ENCODE data around the gene VEZF1.
A peak's percentile ranks its signal among the peaks of the same experiment; 100 is the strongest.
"Not testable (repeated sequence)": the region's sequence is repeated elsewhere in the genome, so short reads cannot be mapped to it uniquely, and the experiment has no call there.

Gene VEZF1

GRCh38 chr17:57974053-57974824 is 13.8 kb downstream of the VEZF1 start:
- not testable (repeated sequence) for DNase-seq

GRCh38 chr17:57972151-57972550 is 15.9 kb downstream of the VEZF1 start:
- DNase-seq: no peak

GRCh38 chr17:57971572-57971971 is 16.5 kb downstream of the VEZF1 start:
- DNase-seq: no peak

GRCh38 chr17:57970710-57971109 is 17.3 kb downstream of the VEZF1 start:
- no peak for DNase-seq

GRCh38 chr17:57968456-57968855 is 19.6 kb downstream of the VEZF1 start:
- no peak for DNase-seq

- DNase-seq: no peak
Observed at GRCh38 chr17:57966875-57967274, 21.2 kb downstream of the VEZF1 start.

GRCh38 chr17:57966246-57966645 is 21.8 kb downstream of the VEZF1 start:
- DNase-seq: no peak

GRCh38 chr17:57965521-57966160 is 22.4 kb downstream of the VEZF1 start:
- no peak for DNase-seq

- no peak for DNase-seq
Observed at GRCh38 chr17:57963149-57963511, 24.9 kb downstream of the VEZF1 start.

- no peak for DNase-seq
Observed at GRCh38 chr17:57962279-57963148, 25.5 kb downstream of the VEZF1 start.

- DNase-seq: no peak
Observed at GRCh38 chr17:57959929-57960328, 28.1 kb downstream of the VEZF1 start.

- not testable (repeated sequence) for DNase-seq
Observed at GRCh38 chr17:57958391-57958790, 29.7 kb downstream of the VEZF1 start.

GRCh38 chr17:57957886-57958285 is 30.2 kb downstream of the VEZF1 start:
- DNase-seq: no peak

- DNase-seq: no peak
Observed at GRCh38 chr17:57957120-57957850, 30.8 kb downstream of the VEZF1 start.

GRCh38 chr17:57956291-57957119 is 31.5 kb downstream of the VEZF1 start:
- DNase-seq: peak in 5 of 6 experiments; percentile 5 to 23 (median 20)

- DNase-seq: peak; percentile 10 to 45 (median 37)
Observed at GRCh38 chr17:57955183-57955931, 32.7 kb downstream of the VEZF1 start, which contains the start of gene CUEDC1. Gene CUEDC1, minus strand, starts transcription at chr17:57955412. Its CDS starts 69,848 bp downstream, at chr17:57885564.

- DNase-seq: peak in 1 of 6 experiments; percentile 23
Observed at GRCh38 chr17:57954397-57955182, 33.5 kb downstream of the VEZF1 start.

- DNase-seq: no peak
Observed at GRCh38 chr17:57953705-57954396, 34.2 kb downstream of the VEZF1 start.

- DNase-seq: no peak
Observed at GRCh38 chr17:57953219-57953618, 34.8 kb downstream of the VEZF1 start.
